ENCODE data around the gene HOXC11. TPM values are rescaled to one million over a fixed set of nuclear protein-coding genes. Genes with fewer than 3 reads are reported as not detected.

HOXC11 gene
- total RNA-seq, 1 donor from 2014 or later = not detected

DNA sequence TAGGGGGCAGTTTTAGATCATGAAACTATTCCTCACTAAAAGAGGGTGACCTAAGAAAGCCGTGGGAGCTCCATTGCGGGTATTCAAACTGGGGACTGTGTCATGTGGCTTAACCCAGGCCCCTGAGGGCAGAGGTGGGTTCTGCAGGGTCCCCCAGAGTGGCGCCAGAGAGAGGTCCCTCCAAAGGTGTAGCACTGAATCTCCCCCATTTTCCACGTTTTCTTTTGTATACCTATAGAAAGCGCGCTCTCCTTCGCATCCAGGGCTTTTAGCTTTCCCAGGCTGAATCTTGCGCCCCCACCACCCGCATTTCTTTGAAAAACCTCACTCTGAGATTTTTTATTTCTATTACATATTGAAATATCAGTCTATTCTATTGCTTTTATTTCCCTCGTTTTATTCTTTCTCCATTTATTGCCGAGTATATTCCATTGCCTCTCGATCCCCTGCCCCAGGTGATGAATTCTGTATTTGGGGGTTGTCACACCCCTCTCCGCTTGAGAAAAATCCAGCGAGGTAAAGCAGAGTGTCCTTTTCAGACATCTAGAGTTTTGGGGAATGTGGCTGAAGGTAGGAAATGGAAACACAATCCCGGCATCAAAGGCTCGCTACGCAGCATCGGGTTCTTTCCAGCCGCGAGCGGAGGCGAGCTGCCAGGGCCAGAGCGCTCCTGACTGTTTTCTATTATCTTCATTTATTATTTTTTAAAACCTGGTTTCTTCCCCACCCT, 35.2 kb upstream of the HOXC11 start:
- H3K4me3 Mint-ChIP-seq = no peak overlapping the region
- H3K9me3 Mint-ChIP-seq = no peaks in the 10 kb centered on the region
- H3K27me3 Mint-ChIP-seq (ENCODE audit: insufficient read depth) = peaks cover 80% of the 10 kb centered on the region
- H3K36me3 Mint-ChIP-seq (ENCODE audit: low read depth) = no peaks in the 10 kb centered on the region
- no peaks in the 10 kb centered on the region for H3K4me1 Mint-ChIP-seq (ENCODE audit: low read depth)
- intact Hi-C loops (cut with micrococcal nuclease) = loop anchor here (2.0 to 10.0 kb wide), 2 partner anchors 15 to 47 kb away; partner anchors contain the start of gene HOXC10
- DNase-seq (ENCODE audit: low spot score) = no peak
- no peak overlapping the region for H3K27ac Mint-ChIP-seq

DNA sequence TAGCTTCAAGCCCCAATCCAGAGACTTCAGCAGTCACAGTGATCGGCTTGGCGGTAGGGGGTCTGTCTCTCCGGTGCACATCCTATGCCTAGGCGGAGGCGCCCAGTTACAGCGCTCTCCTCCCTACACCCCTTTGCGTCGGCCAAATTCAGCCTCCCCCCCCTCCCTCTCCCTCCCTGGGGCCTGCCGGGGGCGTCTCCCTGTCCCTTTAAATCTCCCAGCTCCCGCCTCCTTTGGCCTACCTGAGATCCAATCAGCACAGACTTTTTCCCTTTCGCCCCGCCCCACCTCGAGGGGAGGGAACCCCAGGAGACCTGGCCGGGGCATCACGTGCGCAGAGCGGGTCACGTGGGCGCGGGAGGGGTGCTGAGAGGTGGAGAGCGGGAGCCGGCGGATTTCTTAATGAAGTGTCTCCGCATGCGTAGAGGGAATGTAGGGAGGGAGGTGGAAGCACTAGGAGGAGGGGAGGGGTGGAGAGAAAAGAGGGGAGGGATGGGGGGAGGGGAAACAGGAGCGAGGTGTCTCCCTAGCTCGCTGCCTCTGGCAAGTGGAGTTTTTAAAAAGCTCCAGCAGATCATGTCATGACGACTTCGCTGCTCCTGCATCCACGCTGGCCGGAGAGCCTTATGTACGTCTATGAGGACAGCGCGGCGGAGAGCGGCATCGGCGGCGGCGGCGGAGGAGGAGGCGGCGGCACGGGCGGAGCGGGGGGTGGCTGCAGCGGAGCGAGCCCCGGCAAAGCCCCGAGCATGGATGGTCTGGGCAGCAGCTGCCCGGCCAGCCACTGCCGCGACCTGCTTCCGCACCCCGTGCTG, 34.4 kb upstream of the HOXC11 start, which contains the start of gene HOXC13:
HOXC13 (plus strand) TSS at position 506 of the 815 bp plus-strand sequence; CDS start at position 582, 76 bp downstream.
- no peaks in the 10 kb centered on the region for H3K36me3 Mint-ChIP-seq (ENCODE audit: low read depth)
- peak within 1 kb of the TSS; percentile 31 for H3K27ac Mint-ChIP-seq
- no peaks in the 10 kb centered on the region for H3K4me1 Mint-ChIP-seq (ENCODE audit: low read depth)
- peaks cover 79% of the 10 kb centered on the region for H3K27me3 Mint-ChIP-seq (ENCODE audit: insufficient read depth)
- no peak for DNase-seq (ENCODE audit: low spot score)
- no peak within 1 kb of the TSS for H3K4me3 Mint-ChIP-seq
- no peaks in the 10 kb centered on the region for H3K9me3 Mint-ChIP-seq
- intact Hi-C loops (cut with micrococcal nuclease) = loop anchor here (10.0 kb wide), 1 partner anchor 46 kb away; the partner anchor contains the start of gene HOXC10

DNA sequence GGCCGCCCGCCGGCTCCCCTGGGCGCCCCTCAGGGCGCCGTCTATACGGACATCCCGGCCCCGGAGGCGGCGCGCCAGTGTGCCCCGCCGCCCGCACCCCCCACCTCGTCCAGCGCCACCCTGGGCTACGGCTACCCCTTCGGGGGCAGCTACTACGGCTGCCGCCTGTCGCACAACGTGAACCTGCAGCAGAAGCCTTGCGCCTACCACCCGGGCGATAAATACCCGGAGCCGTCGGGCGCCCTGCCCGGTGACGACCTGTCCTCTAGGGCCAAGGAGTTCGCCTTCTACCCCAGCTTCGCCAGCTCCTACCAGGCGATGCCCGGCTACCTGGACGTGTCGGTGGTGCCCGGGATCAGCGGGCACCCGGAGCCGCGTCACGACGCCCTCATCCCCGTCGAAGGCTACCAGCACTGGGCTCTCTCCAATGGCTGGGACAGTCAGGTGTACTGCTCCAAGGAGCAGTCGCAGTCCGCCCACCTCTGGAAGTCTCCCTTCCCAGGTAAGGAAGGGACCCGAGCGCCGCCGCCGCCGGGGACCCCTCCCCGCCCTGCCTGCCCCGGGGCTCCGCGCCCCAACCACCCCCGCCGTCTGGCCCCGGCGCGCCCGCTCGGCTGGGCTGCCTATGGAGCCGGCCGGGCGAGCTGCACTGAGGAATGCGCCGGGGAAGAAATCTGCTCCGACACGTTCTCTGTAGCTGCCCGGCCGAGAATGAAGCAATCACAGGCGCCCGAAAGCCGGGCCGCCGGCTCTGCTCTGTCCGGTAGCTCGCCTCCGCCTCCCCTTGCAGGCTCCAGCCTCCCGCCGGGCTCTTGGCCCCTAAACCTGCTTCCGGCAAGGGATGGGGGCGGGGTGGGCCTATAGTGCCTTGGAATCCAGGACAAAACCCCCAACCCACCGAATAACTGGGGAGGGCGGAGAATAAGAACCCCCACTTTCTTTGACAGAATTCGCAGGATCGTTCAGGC, 33.5 kb upstream of the HOXC11 start:
- H3K4me1 Mint-ChIP-seq (ENCODE audit: low read depth) = no peaks in the 10 kb centered on the region
- no peaks in the 10 kb centered on the region for H3K9me3 Mint-ChIP-seq
- intact Hi-C loops (cut with micrococcal nuclease) = loop anchor here (10.0 kb wide), 2 partner anchors 45 to 245 kb away; partner anchors contain the start of gene HOXC10

DNA sequence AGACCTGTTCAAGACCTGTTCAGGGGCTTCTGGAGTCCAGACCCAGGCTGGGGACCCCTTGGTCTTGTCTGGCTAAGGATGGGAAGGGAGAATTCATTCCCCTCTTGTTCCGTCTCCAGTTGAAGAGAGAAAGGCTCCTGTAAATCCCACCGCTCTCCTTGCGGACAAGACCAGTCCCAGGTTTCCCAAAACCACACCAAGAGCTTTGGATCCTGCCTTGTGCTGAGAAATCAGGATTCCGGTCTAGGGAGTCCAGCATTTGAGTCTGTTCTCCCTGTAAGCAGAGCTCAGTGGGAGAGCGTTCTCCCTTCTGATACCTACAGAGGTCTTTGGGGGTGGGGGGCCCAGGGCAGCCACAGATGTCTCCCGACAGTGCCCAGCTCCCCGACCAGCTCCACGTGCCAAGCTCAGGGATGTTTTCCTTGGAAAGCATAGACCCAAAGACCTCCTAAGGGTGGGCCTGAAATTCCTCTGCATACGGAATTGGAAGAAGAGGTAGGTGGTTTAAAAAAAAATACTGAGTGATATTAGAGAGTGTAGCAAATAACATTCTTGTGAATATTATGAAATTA, 32.4 kb upstream of the HOXC11 start:
- no peaks in the 10 kb centered on the region for H3K36me3 Mint-ChIP-seq (ENCODE audit: low read depth)
- intact Hi-C loops (cut with micrococcal nuclease) = loop anchor here (10.0 kb wide), 1 partner anchor 246 kb away; no protein-coding TSS in a partner anchor
- no peaks in the 10 kb centered on the region for H3K9me3 Mint-ChIP-seq

More for the DNA sequence above, 33.5 kb upstream of the HOXC11 start:
- Mint-ChIP-seq H3K4me3 (no peak overlapping the region), H3K36me3 (ENCODE audit: low read depth) (no peaks in the 10 kb centered on the region), H3K27me3 (ENCODE audit: insufficient read depth) (peaks cover 79% of the 10 kb centered on the region), H3K27ac (peak overlapping the region; percentile 31)
- no peak for DNase-seq (ENCODE audit: low spot score)

DNA sequence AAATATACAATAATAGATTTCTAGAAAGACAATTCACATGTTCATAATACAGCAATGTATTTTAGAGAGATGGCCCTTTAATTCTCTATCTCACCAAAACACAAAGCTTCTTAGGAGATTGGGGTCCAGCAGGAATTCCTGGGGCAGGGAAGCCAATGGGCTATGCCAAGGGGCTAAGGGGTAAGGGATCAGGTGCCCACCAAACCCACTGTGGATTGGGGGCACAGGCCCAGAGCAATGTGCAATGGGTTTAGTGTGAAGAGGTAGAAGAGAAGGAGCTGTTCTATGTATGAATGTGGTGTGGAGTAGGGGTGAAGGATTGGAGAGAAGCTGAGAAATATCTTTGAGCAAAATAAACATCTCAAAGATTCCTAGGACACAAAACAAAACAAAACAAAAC, 31.7 kb upstream of the HOXC11 start:
- Mint-ChIP-seq H3K4me1 (ENCODE audit: low read depth) (no peaks in the 10 kb centered on the region), H3K27me3 (ENCODE audit: insufficient read depth) (peaks cover 81% of the 10 kb centered on the region), H3K9me3 (no peaks in the 10 kb centered on the region), H3K4me3 (no peak overlapping the region), H3K27ac (no peak overlapping the region), H3K36me3 (ENCODE audit: low read depth) (no peaks in the 10 kb centered on the region)
- DNase-seq (ENCODE audit: low spot score) = no peak
- intact Hi-C loops (cut with micrococcal nuclease) = loop anchor here (10.0 kb wide), 1 partner anchor 246 kb away; no protein-coding TSS in a partner anchor

More for the DNA sequence above, 32.4 kb upstream of the HOXC11 start:
- Mint-ChIP-seq H3K4me3 (no peak overlapping the region), H3K27me3 (ENCODE audit: insufficient read depth) (peaks cover 81% of the 10 kb centered on the region), H3K27ac (no peak overlapping the region), H3K4me1 (ENCODE audit: low read depth) (no peaks in the 10 kb centered on the region)
- DNase-seq (ENCODE audit: low spot score) = no peak

DNA sequence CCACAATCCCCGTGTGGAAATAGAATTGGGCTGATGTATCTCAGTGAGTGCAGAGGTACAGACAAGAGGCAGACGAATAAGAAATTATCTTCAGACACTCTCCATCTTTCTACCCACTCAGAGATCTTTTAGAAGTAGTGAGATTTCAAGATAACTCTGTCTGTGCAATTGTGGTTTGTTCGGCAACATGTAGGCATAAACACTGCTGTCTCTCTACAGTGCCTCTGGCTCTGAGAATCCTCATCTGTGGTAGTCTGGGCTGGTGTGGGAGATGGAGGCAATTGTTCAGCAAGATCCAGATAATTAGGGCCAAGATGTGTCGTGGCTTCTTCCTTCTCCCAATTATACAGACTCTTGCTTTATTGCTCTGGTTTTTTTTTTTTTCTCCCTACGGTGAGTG, 31.2 kb upstream of the HOXC11 start:
- no peaks in the 10 kb centered on the region for H3K4me1 Mint-ChIP-seq (ENCODE audit: low read depth)
- H3K27me3 Mint-ChIP-seq (ENCODE audit: insufficient read depth) = peaks cover 83% of the 10 kb centered on the region
- H3K27ac Mint-ChIP-seq = no peak overlapping the region
- intact Hi-C loops (cut with micrococcal nuclease) = loop anchor here (10.0 kb wide), 1 partner anchor 247 kb away; no protein-coding TSS in a partner anchor
- no peaks in the 10 kb centered on the region for H3K36me3 Mint-ChIP-seq (ENCODE audit: low read depth)
- no peaks in the 10 kb centered on the region for H3K9me3 Mint-ChIP-seq
- DNase-seq (ENCODE audit: low spot score) = no peak
- no peak overlapping the region for H3K4me3 Mint-ChIP-seq

DNA sequence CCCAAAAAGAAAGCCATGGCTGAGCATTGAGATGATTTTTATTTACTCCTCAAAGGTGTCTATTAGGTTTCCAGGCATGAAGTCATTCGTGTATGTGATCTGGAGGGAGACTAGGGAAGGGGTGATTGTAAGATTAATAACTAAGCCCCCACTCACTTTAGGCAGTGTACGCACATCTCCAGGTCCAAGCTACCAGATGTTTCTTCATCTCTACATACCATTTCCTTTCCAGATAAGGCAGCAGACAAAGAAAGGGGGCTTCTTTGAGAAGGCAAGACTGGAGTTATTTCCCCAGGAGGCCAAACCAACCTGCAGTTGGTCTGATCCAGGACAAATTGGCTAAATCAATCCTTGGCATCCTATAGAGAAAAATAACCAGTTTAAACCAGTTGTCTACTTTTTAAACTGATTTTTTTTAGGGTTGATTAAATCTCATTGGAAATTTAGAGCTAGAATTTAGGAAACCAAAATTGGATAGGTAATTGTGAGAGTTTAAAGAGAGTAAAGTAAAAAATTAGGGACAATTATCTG, 30.4 kb upstream of the HOXC11 start:
- Mint-ChIP-seq H3K27me3 (ENCODE audit: insufficient read depth) (peaks cover 83% of the 10 kb centered on the region), H3K27ac (no peak overlapping the region), H3K4me3 (no peak overlapping the region), H3K9me3 (no peaks in the 10 kb centered on the region), H3K36me3 (ENCODE audit: low read depth) (no peaks in the 10 kb centered on the region), H3K4me1 (ENCODE audit: low read depth) (no peaks in the 10 kb centered on the region)
- intact Hi-C loops (cut with micrococcal nuclease) = loop anchor here (10.0 kb wide), 1 partner anchor 248 kb away; no protein-coding TSS in a partner anchor
- DNase-seq (ENCODE audit: low spot score) = no peak

DNA sequence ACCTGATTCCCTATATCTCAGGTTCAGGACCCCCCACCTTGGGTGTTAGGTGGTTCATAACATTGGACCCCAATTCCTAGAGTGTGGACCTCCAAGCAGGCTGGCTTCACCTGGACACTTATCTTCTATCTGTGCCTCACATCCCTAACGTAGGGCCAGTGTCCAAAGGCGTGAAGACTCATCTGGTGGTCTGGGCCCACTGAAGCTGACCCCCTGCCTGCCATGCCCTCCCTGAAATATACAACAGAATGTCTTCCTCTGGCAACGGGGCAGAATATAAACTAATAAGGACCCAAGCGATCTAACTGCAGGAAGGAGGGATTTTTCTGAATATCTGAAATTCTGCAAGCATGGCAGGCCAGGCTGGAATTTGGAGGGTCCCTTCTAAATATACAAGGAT, 28.7 kb upstream of the HOXC11 start:
- Mint-ChIP-seq H3K4me3 (no peak overlapping the region), H3K4me1 (ENCODE audit: low read depth) (no peaks in the 10 kb centered on the region)

DNA sequence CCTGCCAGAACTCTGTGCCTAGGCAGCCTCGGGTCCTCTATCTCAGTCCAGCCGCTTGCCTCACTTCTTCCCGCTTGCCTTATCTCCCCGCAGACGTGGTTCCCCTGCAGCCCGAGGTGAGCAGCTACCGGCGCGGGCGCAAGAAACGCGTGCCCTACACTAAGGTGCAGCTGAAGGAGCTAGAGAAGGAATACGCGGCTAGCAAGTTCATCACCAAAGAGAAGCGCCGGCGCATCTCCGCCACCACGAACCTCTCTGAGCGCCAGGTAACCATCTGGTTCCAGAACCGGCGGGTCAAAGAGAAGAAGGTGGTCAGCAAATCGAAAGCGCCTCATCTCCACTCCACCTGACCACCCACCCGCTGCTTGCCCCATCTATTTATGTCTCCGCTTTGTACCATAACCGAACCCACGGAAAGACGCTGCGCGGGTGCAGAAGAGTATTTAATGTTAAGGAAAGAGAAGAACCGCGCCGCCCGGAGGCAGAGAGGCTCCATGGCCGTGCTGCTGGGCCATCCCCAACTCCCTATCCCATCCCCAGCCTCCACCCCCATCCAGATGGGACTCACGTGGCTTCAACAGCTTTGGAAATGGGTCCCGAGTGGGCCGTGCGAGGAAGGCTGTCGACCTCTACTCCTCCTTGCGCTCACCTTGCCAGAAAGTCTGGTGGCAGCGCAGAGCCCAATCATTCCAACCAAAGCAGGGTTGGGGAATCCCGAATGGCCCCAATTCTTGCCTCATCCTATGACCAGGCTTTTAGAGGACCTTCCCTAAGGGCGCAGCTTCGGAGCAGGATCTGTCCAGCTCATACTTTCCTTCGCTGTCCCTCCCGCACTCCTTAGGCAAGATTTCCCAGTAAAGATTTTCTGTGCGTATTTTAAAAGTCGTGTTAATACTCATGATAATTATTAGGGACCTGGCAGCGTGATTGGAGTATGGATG, 27.7 kb upstream of the HOXC11 start:
- Mint-ChIP-seq H3K36me3 (ENCODE audit: low read depth) (no peaks in the 10 kb centered on the region), H3K27me3 (ENCODE audit: insufficient read depth) (peaks cover 90% of the 10 kb centered on the region), H3K27ac (no peak overlapping the region), H3K4me3 (no peak overlapping the region), H3K9me3 (no peaks in the 10 kb centered on the region), H3K4me1 (ENCODE audit: low read depth) (no peaks in the 10 kb centered on the region)
- no peak for DNase-seq (ENCODE audit: low spot score)
- intact Hi-C loops (cut with micrococcal nuclease) = loop anchor here (10.0 kb wide), 1 partner anchor 250 kb away; no protein-coding TSS in a partner anchor

More for the DNA sequence above, 28.7 kb upstream of the HOXC11 start:
- no peaks in the 10 kb centered on the region for H3K36me3 Mint-ChIP-seq (ENCODE audit: low read depth)
- DNase-seq (ENCODE audit: low spot score) = no peak
- no peaks in the 10 kb centered on the region for H3K9me3 Mint-ChIP-seq
- intact Hi-C loops (cut with micrococcal nuclease) = loop anchor here (10.0 kb wide), 1 partner anchor 249 kb away; no protein-coding TSS in a partner anchor
- H3K27ac Mint-ChIP-seq = no peak overlapping the region
- H3K27me3 Mint-ChIP-seq (ENCODE audit: insufficient read depth) = peaks cover 88% of the 10 kb centered on the region

DNA sequence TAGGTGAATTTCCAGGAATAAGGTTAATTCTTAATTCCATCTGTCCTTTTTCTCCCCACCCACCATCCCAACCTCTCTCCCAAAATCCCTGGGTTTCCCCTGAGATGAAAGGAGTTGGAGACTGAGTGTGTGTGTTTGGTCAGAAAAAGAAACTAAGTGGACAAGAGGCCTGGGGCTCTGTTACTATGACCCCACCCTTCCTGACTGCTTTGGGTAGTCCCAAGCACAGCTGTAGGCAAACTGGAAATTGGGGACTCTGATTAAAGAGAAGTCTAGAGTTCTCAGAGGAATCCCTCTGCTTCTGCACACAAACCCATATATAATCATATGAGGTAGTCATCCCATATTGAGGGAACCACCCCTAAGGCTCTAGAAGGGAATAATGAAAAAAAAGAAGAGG, 25.2 kb upstream of the HOXC11 start:
- Mint-ChIP-seq H3K27ac (no peak overlapping the region), H3K36me3 (ENCODE audit: low read depth) (no peaks in the 10 kb centered on the region), H3K9me3 (no peaks in the 10 kb centered on the region), H3K4me1 (ENCODE audit: low read depth) (no peaks in the 10 kb centered on the region), H3K4me3 (no peak overlapping the region), H3K27me3 (ENCODE audit: insufficient read depth) (peaks cover 94% of the 10 kb centered on the region)
- DNase-seq (ENCODE audit: low spot score) = no peak
- intact Hi-C loops (cut with micrococcal nuclease) = loop anchor here (10.0 kb wide), 1 partner anchor 253 kb away; no protein-coding TSS in a partner anchor

Measured in activated T-helper 1 cell treated with anti-CD3 and anti-CD28 coated beads, Interleukin-12 subunit alpha, Interleukin-12 subunit beta, Interleukin-2, Interleukin-4 antibody, amounts not matched to agents 30 ng/mL and 10 ng/mL and 1 ng/mL, durations not matched to agents 14 hours and 24 hours and 36 hours (primary cell).